GM12891 (cell line): ENCODE data around the gene DENND5B.

Experiments used
- POLR2A ChIP-seq: IDR thresholded peaks from 2 replicates; pipeline ENCODE4 v1.6.1; 2011; ENCODE audit warnings: low read depth, low read length, control low read depth
- POLR2AphosphoS5 ChIP-seq: IDR thresholded peaks from 2 replicates; pipeline ENCODE4 v1.6.1; 2011; ENCODE audit warnings: low read depth, low read length, control low read depth
- TAF1 ChIP-seq: IDR thresholded peaks from 2 replicates; pipeline ENCODE4 v1.6.1; 2011; ENCODE audit warnings: low read depth, low read length, control low read depth

- no peak for TF ChIP-seq POLR2A
- no peak for TF ChIP-seq POLR2AphosphoS5
- no peak for TF ChIP-seq TAF1
Measured at GRCh38 chr12:31393004-31393550, 197.9 kb downstream of the DENND5B start.
